H1 (cell line): ENCODE data around the gene LNPK. TPM values are rescaled to one million over a fixed set of nuclear protein-coding genes. Genes with fewer than 3 reads are reported as not detected.

Experiments used
- CTCF ChIA-PET: fragments of 300-600 bp; sonication (Branson Sonifier 250); formaldehyde crosslinking; loops from one replicate; lab custom pipeline; 2021; ENCODE audit not compliant: partially characterized antibody; lab: Charles Lee
- POLR2A ChIA-PET: fragments of 300-600 bp; sonication (Branson Sonifier 250); formaldehyde crosslinking; loops from one replicate; lab custom pipeline; 2021; ENCODE audit warnings: inconsistent platforms; ENCODE audit not compliant: partially characterized antibody; lab: Charles Lee
- DNase-seq, 2 experiments: peaks; one replicate each; pipeline versions ENCODE4 v3.0.0 to v3.0.0-alpha.2; 2010 to 2022; ENCODE audit warnings: low spot score in 2 of 2, low read depth in 1 of 2, mixed read lengths in 1 of 2
- FAIRE-seq: peaks from 2 replicates; lab custom pipeline; 2011; peaks lifted over from hg19 to GRCh38; lab: Jason Lieb, UNC
- H2AFZ ChIP-seq: 2 replicates; pipeline ENCODE4 v1.8.1; 2012; ENCODE audit warnings: low read length, inconsistent platforms
- H2AK5ac ChIP-seq: 2 replicates; pipeline ENCODE4 v1.6.1; 2013; ENCODE audit warnings: low read depth, low read length
- H2BK120ac ChIP-seq: replicated peaks from 2 replicates; pipeline ENCODE3; 2013; ENCODE audit warnings: low read depth, low read length, inconsistent platforms
- H2BK12ac ChIP-seq: 2 replicates; pipeline ENCODE4 v1.6.1; 2013; ENCODE audit warnings: low read depth, low read length
- H2BK15ac ChIP-seq: 2 replicates; pipeline ENCODE4 v1.6.1; 2013; ENCODE audit warnings: low read length
- H2BK20ac ChIP-seq: 2 replicates; pipeline ENCODE4 v1.6.1; 2013; ENCODE audit warnings: low read length
- H2BK5ac ChIP-seq: 2 replicates; pipeline ENCODE4 v1.6.1; 2013; ENCODE audit warnings: low read depth, low read length
- H3K14ac ChIP-seq: 2 replicates; pipeline ENCODE4 v1.6.1; 2013; ENCODE audit warnings: inconsistent platforms; ENCODE audit not compliant: insufficient read length
- H3K18ac ChIP-seq: 2 replicates; pipeline ENCODE4 v1.6.1; 2013; ENCODE audit warnings: low read length; ENCODE audit errors: extremely low read depth
- H3K23ac ChIP-seq: 2 replicates; pipeline ENCODE4 v1.6.1; 2013; ENCODE audit warnings: inconsistent platforms; ENCODE audit not compliant: insufficient read length
- H3K23me2 ChIP-seq: 2 replicates; pipeline ENCODE4 v1.6.1; 2013; ENCODE audit warnings: low read depth, low read length
- H3K27ac ChIP-seq: 2 replicates; pipeline ENCODE4 v1.6.1; 2011; ENCODE audit warnings: low read depth, low read length, inconsistent platforms
- H3K27me3 ChIP-seq, 4 experiments: replicated peaks in 1 of 4; 1 replicate in 1 of 4; 2 replicates in 3 of 4; pipeline versions ENCODE4 v1.6.1 to v1.8.1; 2011 to 2013; ENCODE audit warnings: low read length in 3 of 4, mild to moderate bottlenecking in 3 of 4, inconsistent platforms in 2 of 4, mixed read lengths in 2 of 4, moderate library complexity in 1 of 4; ENCODE audit not compliant: control insufficient read depth in 3 of 4, insufficient read depth in 3 of 4; ENCODE audit errors: extremely low read depth in 1 of 4
- H3K36me3 ChIP-seq, 4 experiments: 2 replicates each; pipeline versions ENCODE4 v1.6.1 to v1.8.1; 2011 to 2013; ENCODE audit warnings: mild to moderate bottlenecking in 4 of 4, low read length in 3 of 4, moderate library complexity in 2 of 4, control low read depth in 1 of 4, inconsistent platforms in 1 of 4; ENCODE audit not compliant: insufficient read depth in 4 of 4, control insufficient read depth in 2 of 4
- H3K4ac ChIP-seq: replicated peaks from 2 replicates; pipeline ENCODE3; 2013; ENCODE audit warnings: low read length, low read depth, mixed read lengths, inconsistent platforms; ENCODE audit not compliant: insufficient read length
- H3K4me1 ChIP-seq, 4 experiments: replicated peaks in 1 of 4; 1 replicate in 1 of 4; 2 replicates in 3 of 4; pipeline versions ENCODE4 v1.6.1 to v1.8.1; 2011 to 2013; ENCODE audit warnings: low read length in 3 of 4, inconsistent platforms in 2 of 4, mixed read lengths in 1 of 4; ENCODE audit not compliant: insufficient read depth in 4 of 4, control insufficient read depth in 3 of 4
- H3K4me2 ChIP-seq, 2 experiments: 2 replicates each; pipeline versions ENCODE4 v1.6.1 to v1.8.1; 2011 to 2013; ENCODE audit warnings: low read depth in 2 of 2, low read length in 2 of 2, control low read depth in 1 of 2, inconsistent platforms in 1 of 2, mild to moderate bottlenecking in 1 of 2; ENCODE audit not compliant: insufficient read depth in 1 of 2
- H3K4me3 ChIP-seq, 4 experiments: fragments of 200-600, 300-600 bp in 1 of 4; sonication (generic), shearing (Covaris generic), sonication (Bioruptor Twin) in 1 of 4; 2 replicates each; pipeline versions ENCODE4 v1.5.1 to v1.8.1; 2011 to 2016; ENCODE audit warnings: low read length in 4 of 4, low read depth in 3 of 4, control low read depth in 2 of 4, inconsistent platforms in 2 of 4, mild to moderate bottlenecking in 2 of 4, mixed read lengths in 1 of 4, moderate library complexity in 1 of 4; ENCODE audit not compliant: insufficient read depth in 2 of 4; ENCODE audit errors: extremely low read depth in 1 of 4
- H3K56ac ChIP-seq: replicated peaks from 2 replicates; pipeline ENCODE3; 2013; ENCODE audit warnings: low read depth, mild to moderate bottlenecking, mixed read lengths, low read length, inconsistent platforms; ENCODE audit not compliant: insufficient read length
- H3K79me1 ChIP-seq: 2 replicates; pipeline ENCODE4 v1.6.1; 2013; ENCODE audit warnings: low read depth, low read length, control low read depth
- H3K79me2 ChIP-seq, 2 experiments: 2 replicates each; pipeline versions ENCODE4 v1.6.1 to v1.8.1; 2012 to 2013; ENCODE audit warnings: low read length in 2 of 2, mild to moderate bottlenecking in 2 of 2, inconsistent platforms in 1 of 2; ENCODE audit not compliant: insufficient read depth in 2 of 2, control insufficient read depth in 1 of 2
- H3K9ac ChIP-seq, 4 experiments: replicated peaks in 1 of 4; 1 replicate in 1 of 4; 2 replicates in 3 of 4; pipeline versions ENCODE4 v1.6.1 to v1.8.1; 2011 to 2013; ENCODE audit warnings: low read depth in 3 of 4, low read length in 3 of 4, control low read depth in 2 of 4, mild to moderate bottlenecking in 2 of 4, moderate library complexity in 2 of 4, inconsistent platforms in 1 of 4; ENCODE audit errors: extremely low read depth in 1 of 4
- H3K9me3 ChIP-seq, 2 experiments: 2 replicates each; pipeline versions ENCODE4 v1.6.1 to v1.8.1; 2012 to 2013; ENCODE audit warnings: mild to moderate bottlenecking in 2 of 2, moderate library complexity in 2 of 2, control low read depth in 1 of 2, inconsistent platforms in 1 of 2, low read depth in 1 of 2, low read length in 1 of 2, mixed read lengths in 1 of 2; ENCODE audit not compliant: insufficient read depth in 2 of 2
- H4K20me1 ChIP-seq, 2 experiments: replicated peaks in 1 of 2; 2 replicates each; pipeline versions ENCODE3 to v1.8.1; 2011 to 2013; ENCODE audit warnings: inconsistent platforms in 2 of 2, low read length in 2 of 2, mild to moderate bottlenecking in 1 of 2; ENCODE audit not compliant: insufficient read depth in 2 of 2, control insufficient read depth in 1 of 2
- H4K5ac ChIP-seq: 2 replicates; pipeline ENCODE4 v1.6.1; 2013; ENCODE audit warnings: low read length, low read depth, mixed read lengths, inconsistent platforms; ENCODE audit not compliant: insufficient read length
- H4K8ac ChIP-seq: 2 replicates; pipeline ENCODE4 v1.8.0; 2013; ENCODE audit warnings: mild to moderate bottlenecking, moderate library complexity, low read length, inconsistent platforms; ENCODE audit not compliant: insufficient read depth; ENCODE audit errors: extremely low read depth
- H4K91ac ChIP-seq: replicated peaks from 2 replicates; pipeline ENCODE3; 2013; ENCODE audit warnings: low read length, mixed read lengths, inconsistent platforms; ENCODE audit not compliant: insufficient read length
- ASH2L ChIP-seq: fragments of 200-600, 300-600 bp; sonication (generic); IDR thresholded peaks from one replicate; pipeline ENCODE4 v1.7.1; 2017; ENCODE audit warnings: low read length
- BCL11A ChIP-seq, 2 experiments: IDR thresholded peaks; one replicate each; pipeline ENCODE4 v1.6.1; 2011; ENCODE audit warnings: low read depth in 2 of 2, low read length in 2 of 2, mild to moderate bottlenecking in 2 of 2
- BRCA1 ChIP-seq: IDR thresholded peaks from 2 replicates; pipeline ENCODE4 v1.6.1; 2012; ENCODE audit warnings: low read depth, low read length, improper control_type of control experiment
- CTCF ChIP-seq, 3 experiments: IDR thresholded peaks; 1 replicate in 2 of 3; 2 replicates in 1 of 3; pipeline versions ENCODE4 v1.5.1 to v1.6.1; 2011; ENCODE audit warnings: low read length in 3 of 3, mild to moderate bottlenecking in 3 of 3, inconsistent platforms in 2 of 3, low read depth in 1 of 3, moderate library complexity in 1 of 3; ENCODE audit not compliant: insufficient read depth in 1 of 3; ENCODE audit errors: control extremely low read depth in 1 of 3
- E2F6 ChIP-seq: IDR thresholded peaks from 2 replicates; pipeline ENCODE4 v1.6.1; 2012; ENCODE audit warnings: inconsistent platforms
- EGR1 ChIP-seq: IDR thresholded peaks from 2 replicates; pipeline ENCODE4 v1.6.1; 2011; ENCODE audit warnings: low read depth, low read length, borderline replicate concordance
- HDAC2 ChIP-seq, 2 experiments: fragments of 300-600 bp in 1 of 2; sonication (generic) in 1 of 2; IDR thresholded peaks; 2 replicates each; pipeline ENCODE4 v1.6.1; 2011 to 2012; ENCODE audit warnings: low read depth in 2 of 2, low read length in 2 of 2, mild to moderate bottlenecking in 2 of 2, moderate library complexity in 2 of 2, borderline replicate concordance in 1 of 2, inconsistent platforms in 1 of 2
- HDAC6 ChIP-seq: IDR thresholded peaks from one replicate; pipeline ENCODE4 v1.7.1; 2012; ENCODE audit warnings: low read depth, mild to moderate bottlenecking, inconsistent platforms, low read length, moderate library complexity
- KDM5A ChIP-seq: fragments of 200-600 bp; IDR thresholded peaks from 2 replicates; pipeline ENCODE4 v1.7.1; 2012; ENCODE audit warnings: mild to moderate bottlenecking, low read length, inconsistent platforms, mixed read lengths
- MAFK ChIP-seq: IDR thresholded peaks from 2 replicates; pipeline ENCODE4 v1.6.1; 2012; ENCODE audit warnings: low read depth, mild to moderate bottlenecking, improper control_type of control experiment, low read length
- TAF1 ChIP-seq: IDR thresholded peaks from 2 replicates; pipeline ENCODE4 v1.6.1; 2011; ENCODE audit warnings: mild to moderate bottlenecking, low read depth, low read length
- TCF12 ChIP-seq: IDR thresholded peaks from 2 replicates; pipeline ENCODE4 v1.6.1; 2011; ENCODE audit warnings: low read depth, mild to moderate bottlenecking, low read length
- WGBS, 2 experiments: shearing (Covaris generic) in 1 of 2; methylation state at CpG; one replicate each; pipeline versions ENCODE4 v1.1.6 to v1.1.7; 2013 to 2015; ENCODE audit warnings: low lambda C conversion rate in 2 of 2, mixed read lengths in 2 of 2, inconsistent platforms in 1 of 2, low coverage in 1 of 2, missing lambda C conversion rate in 1 of 2; ENCODE audit not compliant: insufficient replicate concordance in 2 of 2, insufficient coverage in 1 of 2, insufficient read length in 1 of 2; ENCODE audit errors: extremely low coverage in 1 of 2, missing lambda C conversion rate in 1 of 2; 5-methylcytosine and 5-hydroxymethylcytosine counted together
- polyA plus RNA-seq, 7 experiments: library from polyadenylated mRNA; depleted of rRNA in 3 of 7; stranded (reverse) in 5 of 7; unstranded in 2 of 7; fragments of >200 nt in 5 of 7; fragments of 200-250 nt in 2 of 7; gene quantifications; 1 replicate in 5 of 7; 2 replicates in 1 of 7; 4 replicates in 1 of 7; pipeline versions ENCODE4 v1.2.1 to v1.2.3, GENCODE V29; 2011 to 2013; ENCODE audit warnings: missing spikeins in 2 of 7, mixed read lengths in 2 of 7
- total RNA-seq: library from RNA; stranded (reverse); fragmentation: NEBNext Ultra II Directional; extraction: Animal tissue kit (Norgen Biotek cat#: 25700); gene quantifications from 2 replicates; pipeline ENCODE4 v1.2.1, GENCODE V29; 2021

Gene LNPK
- total and polyA plus RNA-seq, 2 of the 8 experiments (the other 6 are each of a cell fraction or from before 2014, with no cell fraction given) = 3.1 to 10.3 TPM

- H3K36me3 ChIP-seq = peaks cover 0 to 3% (median 0%) of the 10 kb centered on the region in 4 experiments; a peak in 2 of 8 replicates
- H3K18ac ChIP-seq = no peak overlapping the region
- H4K5ac ChIP-seq = no peak overlapping the region
- H2BK20ac ChIP-seq = no peak overlapping the region
- no peaks in the 10 kb centered on the region for H3K27me3 ChIP-seq
- no peak overlapping the region for H2BK120ac ChIP-seq
- FAIRE-seq = no peak
- no peak overlapping the region for H2BK12ac ChIP-seq
- H3K4me2 ChIP-seq = no peak overlapping the region
- H4K91ac ChIP-seq = no peak overlapping the region
- H4K20me1 ChIP-seq = no peaks in the 10 kb centered on the region
- ChIA-PET CTCF (interaction anchor here (1.0 kb wide), 1 partner anchor 218 kb away, joined by 5 read pairs; no protein-coding TSS in a partner anchor), POLR2A (no interaction called here)
- no peak overlapping the region for H4K8ac ChIP-seq
- no peaks in the 10 kb centered on the region for H3K9me3 ChIP-seq
- DNase-seq = no peak
- no peak overlapping the region for H3K27ac ChIP-seq
- no peaks in the 10 kb centered on the region for H3K79me2 ChIP-seq
- H3K79me1 ChIP-seq = no peaks in the 10 kb centered on the region
- no peak overlapping the region for H2BK5ac ChIP-seq
- H3K56ac ChIP-seq = no peak overlapping the region
- no peak overlapping the region for H3K14ac ChIP-seq
- no peaks in the 10 kb centered on the region for H3K4me1 ChIP-seq
- 83% methylated on average over 1 of the region's 1 CpG; no CpG with 5 or more reads in 1 of the 2 experiments for WGBS, 2 experiments
- H2AK5ac ChIP-seq = no peak overlapping the region
- no peak overlapping the region for H3K23ac ChIP-seq
- H3K4ac ChIP-seq = no peak overlapping the region
- H3K23me2 ChIP-seq = no peaks in the 10 kb centered on the region
- no peak overlapping the region for H2BK15ac ChIP-seq
- no peak overlapping the region for H3K4me3 ChIP-seq
- no peak overlapping the region for H2AFZ ChIP-seq
- no peak overlapping the region for H3K9ac ChIP-seq
- no peak for TF ChIP-seq EGR1
- no peak for TF ChIP-seq HDAC2 (IDR thresholded peaks at IDR 0.05; ENCODE audit: borderline replicate concordance in 1 of 2, low read depth in 2 of 2, low read length in 2 of 2)
- no peak for TF ChIP-seq TAF1
- TF ChIP-seq TCF12 = no peak
- no peak for TF ChIP-seq MAFK
- TF ChIP-seq E2F6 = no peak
- TF ChIP-seq CTCF (IDR thresholded peaks at IDR 0.05; ENCODE audit: control extremely low read depth in 1 of 3, insufficient read depth in 1 of 3, low read depth in 1 of 3, low read length in 3 of 3) = no peak
- no peak for TF ChIP-seq HDAC6
- no peak for TF ChIP-seq BCL11A (IDR thresholded peaks at IDR 0.05; ENCODE audit: low read depth in 2 of 2, low read length in 2 of 2)
- TF ChIP-seq KDM5A = no peak
- no peak for TF ChIP-seq BRCA1
- TF ChIP-seq ASH2L = no peak
Measured at GRCh38 chr2:175948191-175948590, 53.9 kb downstream of the LNPK start.
